C4-2B (cell line): ENCODE results near the gene CDC42BPB.

ENCODE experiments used
- ZFX ChIP-seq: fragments of 450-650 bp; IDR thresholded peaks from 2 replicates; pipeline ENCODE4 v1.6.1; 2017
- TF ChIP-seq, protein P1 (sequence below): fragments of 450-650 bp; conservative IDR thresholded peaks from 2 replicates; pipeline ENCODE4 v1.5.1; 2017; ENCODE audit warnings: mild to moderate bottlenecking

DNA sequence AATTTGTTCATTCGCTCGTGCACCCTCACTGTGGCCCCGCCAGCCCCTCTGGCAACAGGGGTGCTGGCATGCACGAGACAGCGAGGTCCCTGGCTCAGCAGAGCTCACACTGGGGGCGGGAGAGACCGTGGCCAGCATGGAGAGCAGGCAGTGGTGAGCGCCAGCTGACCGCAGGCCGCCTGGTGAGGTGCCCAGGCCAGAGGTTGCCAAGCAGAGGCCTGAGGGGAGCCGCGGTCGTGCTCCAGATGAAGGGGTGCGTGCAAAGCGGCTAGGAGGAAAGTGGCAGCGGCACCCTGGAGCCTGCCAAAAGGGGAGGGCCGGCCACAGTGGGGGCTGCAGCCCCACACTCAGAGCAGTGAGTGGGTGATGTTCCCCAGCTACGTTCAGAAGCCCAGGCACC, 56.1 kb downstream of the CDC42BPB start:
- TF ChIP-seq, protein P1, sequence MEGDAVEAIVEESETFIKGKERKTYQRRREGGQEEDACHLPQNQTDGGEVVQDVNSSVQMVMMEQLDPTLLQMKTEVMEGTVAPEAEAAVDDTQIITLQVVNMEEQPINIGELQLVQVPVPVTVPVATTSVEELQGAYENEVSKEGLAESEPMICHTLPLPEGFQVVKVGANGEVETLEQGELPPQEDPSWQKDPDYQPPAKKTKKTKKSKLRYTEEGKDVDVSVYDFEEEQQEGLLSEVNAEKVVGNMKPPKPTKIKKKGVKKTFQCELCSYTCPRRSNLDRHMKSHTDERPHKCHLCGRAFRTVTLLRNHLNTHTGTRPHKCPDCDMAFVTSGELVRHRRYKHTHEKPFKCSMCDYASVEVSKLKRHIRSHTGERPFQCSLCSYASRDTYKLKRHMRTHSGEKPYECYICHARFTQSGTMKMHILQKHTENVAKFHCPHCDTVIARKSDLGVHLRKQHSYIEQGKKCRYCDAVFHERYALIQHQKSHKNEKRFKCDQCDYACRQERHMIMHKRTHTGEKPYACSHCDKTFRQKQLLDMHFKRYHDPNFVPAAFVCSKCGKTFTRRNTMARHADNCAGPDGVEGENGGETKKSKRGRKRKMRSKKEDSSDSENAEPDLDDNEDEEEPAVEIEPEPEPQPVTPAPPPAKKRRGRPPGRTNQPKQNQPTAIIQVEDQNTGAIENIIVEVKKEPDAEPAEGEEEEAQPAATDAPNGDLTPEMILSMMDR: no peak
- no peak for TF ChIP-seq ZFX
